Duodenal mucosa (tissue), 2 donors: Measurements from ENCODE around the gene NAA20.
A peak's percentile ranks its signal among the peaks of the same experiment; 100 is the strongest.

Source experiments
- H3K27ac ChIP-seq: one replicate; pipeline ENCODE4 v1.7.0; 2013; ENCODE audit warnings: low read depth, low read length
- H3K27me3 ChIP-seq, 2 donors: one replicate each; pipeline ENCODE4 v1.7.0; 2013; ENCODE audit warnings: low read length in 2 of 2, control low read depth in 1 of 2; ENCODE audit not compliant: insufficient read depth in 2 of 2, control insufficient read depth in 1 of 2
- H3K36me3 ChIP-seq, 2 donors: one replicate each; pipeline ENCODE4 v1.7.0; 2013; ENCODE audit warnings: low read length in 2 of 2, control low read depth in 1 of 2; ENCODE audit not compliant: insufficient read depth in 2 of 2, control insufficient read depth in 1 of 2
- H3K4me1 ChIP-seq, 2 donors: one replicate each; pipeline ENCODE4 v1.7.0; 2013; ENCODE audit warnings: low read length in 2 of 2, control low read depth in 1 of 2; ENCODE audit not compliant: insufficient read depth in 2 of 2, control insufficient read depth in 1 of 2
- H3K4me3 ChIP-seq, 2 donors: one replicate each; pipeline ENCODE4 v1.7.0; 2013; ENCODE audit warnings: low read length in 2 of 2, low read depth in 1 of 2
- H3K9ac ChIP-seq, 2 donors: one replicate each; pipeline ENCODE4 v1.7.0; 2013; ENCODE audit warnings: low read length in 2 of 2, low read depth in 1 of 2
- H3K9me3 ChIP-seq, 2 donors: one replicate each; pipeline ENCODE4 v1.7.0; 2013; ENCODE audit warnings: low read length in 2 of 2, control low read depth in 1 of 2; ENCODE audit not compliant: control insufficient read depth in 1 of 2

The NAA20 gene

GRCh38 chr20:20017001-20017843, at the start of gene NAA20:
Gene NAA20, plus strand, starts transcription at chr20:20017362. Its CDS starts 35 bp downstream, at chr20:20017397.
- H3K4me1 ChIP-seq = peaks cover 10 to 20% of the 10 kb centered on the region in 2 donors

GRCh38 chr20:19967445-19967844, 49.7 kb upstream of the NAA20 start:
- H3K27ac ChIP-seq = no peak overlapping the region

More at GRCh38 chr20:20017001-20017843, at the start of gene NAA20:
- Histone ChIP-seq H3K4me3 (peak within 1 kb of the TSS; percentile 80 to 90), H3K36me3 (no peaks in the 10 kb centered on the region), H3K9ac (peak within 1 kb of the TSS; percentile 78 to 83), H3K27ac (peak within 1 kb of the TSS; percentile 47), H3K27me3 (no peaks in the 10 kb centered on the region), H3K9me3 (no peaks in the 10 kb centered on the region)

GRCh38 chr20:19968028-19968427, 49.1 kb upstream of the NAA20 start:
- H3K36me3 ChIP-seq = peaks cover 32 to 72% of the 10 kb centered on the region in 2 donors
- H3K9me3 ChIP-seq = no peaks in the 10 kb centered on the region
- no peak overlapping the region for H3K9ac ChIP-seq
- H3K4me1 ChIP-seq = peaks cover 3 to 23% of the 10 kb centered on the region in 2 donors
- no peaks in the 10 kb centered on the region for H3K27me3 ChIP-seq
- no peak overlapping the region for H3K27ac ChIP-seq
- H3K4me3 ChIP-seq = no peak overlapping the region

More at GRCh38 chr20:19967445-19967844, 49.7 kb upstream of the NAA20 start:
- peaks cover 3 to 23% of the 10 kb centered on the region in 2 donors for H3K4me1 ChIP-seq
- H3K27me3 ChIP-seq = no peaks in the 10 kb centered on the region
- H3K9me3 ChIP-seq = no peaks in the 10 kb centered on the region
- peaks cover 32 to 74% of the 10 kb centered on the region in 2 donors for H3K36me3 ChIP-seq
- no peak overlapping the region for H3K9ac ChIP-seq
- H3K4me3 ChIP-seq = no peak overlapping the region

- Histone ChIP-seq H3K36me3 (peaks cover 32 to 70% of the 10 kb centered on the region in 2 donors), H3K9ac (no peak overlapping the region), H3K27me3 (no peaks in the 10 kb centered on the region), H3K27ac (no peak overlapping the region), H3K4me1 (peaks cover 4 to 23% of the 10 kb centered on the region in 2 donors), H3K4me3 (no peak overlapping the region), H3K9me3 (no peaks in the 10 kb centered on the region)
Observed at GRCh38 chr20:19968466-19969073, 48.6 kb upstream of the NAA20 start.

GRCh38 chr20:19969106-19969505, 48.1 kb upstream of the NAA20 start:
- H3K27me3 ChIP-seq = no peaks in the 10 kb centered on the region
- peaks cover 32 to 75% of the 10 kb centered on the region in 2 donors for H3K36me3 ChIP-seq
- peaks cover 9 to 28% of the 10 kb centered on the region in 2 donors for H3K4me1 ChIP-seq
- no peaks in the 10 kb centered on the region for H3K9me3 ChIP-seq
- H3K27ac ChIP-seq = no peak overlapping the region
- H3K9ac ChIP-seq = no peak overlapping the region
- no peak overlapping the region for H3K4me3 ChIP-seq

GRCh38 chr20:19969507-19970255, 47.5 kb upstream of the NAA20 start:
- no peak overlapping the region for H3K27ac ChIP-seq
- H3K36me3 ChIP-seq = peaks cover 32 to 71% of the 10 kb centered on the region in 2 donors
- H3K4me3 ChIP-seq = no peak overlapping the region
- no peaks in the 10 kb centered on the region for H3K9me3 ChIP-seq
- H3K4me1 ChIP-seq = peaks cover 9 to 26% of the 10 kb centered on the region in 2 donors
- no peak overlapping the region for H3K9ac ChIP-seq
- H3K27me3 ChIP-seq = no peaks in the 10 kb centered on the region

- Histone ChIP-seq H3K27ac (no peak overlapping the region), H3K4me3 (no peak overlapping the region), H3K9ac (no peak overlapping the region), H3K4me1 (peaks cover 11 to 20% of the 10 kb centered on the region in 2 donors), H3K27me3 (no peaks in the 10 kb centered on the region), H3K9me3 (no peaks in the 10 kb centered on the region), H3K36me3 (peaks cover 26 to 66% of the 10 kb centered on the region in 2 donors)
Observed at GRCh38 chr20:19970256-19970765, 46.9 kb upstream of the NAA20 start.

GRCh38 chr20:19971116-19971515, 46.0 kb upstream of the NAA20 start:
- Histone ChIP-seq H3K4me1 (peaks cover 16 to 20% of the 10 kb centered on the region in 2 donors), H3K27me3 (no peaks in the 10 kb centered on the region), H3K27ac (no peak overlapping the region), H3K36me3 (peaks cover 26 to 71% of the 10 kb centered on the region in 2 donors), H3K9ac (no peak overlapping the region), H3K9me3 (no peaks in the 10 kb centered on the region), H3K4me3 (no peak overlapping the region)

GRCh38 chr20:19973961-19974629, 43.1 kb upstream of the NAA20 start:
- no peaks in the 10 kb centered on the region for H3K9me3 ChIP-seq
- H3K36me3 ChIP-seq = peaks cover 24 to 58% of the 10 kb centered on the region in 2 donors
- no peak overlapping the region for H3K4me3 ChIP-seq
- H3K27ac ChIP-seq = peak overlapping the region; percentile 60
- H3K9ac ChIP-seq = no peak overlapping the region
- peaks cover 14 to 23% of the 10 kb centered on the region in 2 donors for H3K4me1 ChIP-seq
- no peaks in the 10 kb centered on the region for H3K27me3 ChIP-seq
